NT2/D1 (cell line): ENCODE results near the gene KMT2E.

Source experiments
- SUZ12 ChIP-seq: IDR thresholded peaks from 2 replicates; pipeline ENCODE4 v1.6.1; 2011; ENCODE audit not compliant: insufficient read length, insufficient read depth; ENCODE audit errors: extremely low read depth
- YY1 ChIP-seq: IDR thresholded peaks from 2 replicates; pipeline ENCODE4 v1.6.1; 2011; ENCODE audit not compliant: insufficient read length, insufficient read depth
- ZNF274 ChIP-seq: IDR thresholded peaks from 2 replicates; pipeline ENCODE4 v1.6.1; 2011; ENCODE audit warnings: mild to moderate bottlenecking, low read depth, low read length

- TF ChIP-seq YY1 (no peak), SUZ12 (no peak), ZNF274 (no peak)
Measured at GRCh38 chr7:104972500-104972899, 41.5 kb upstream of the KMT2E start.
